Muscle layer of duodenum (tissue), 2 donors: ENCODE data around the gene LAMA3.

Experiments used
- H3K27ac ChIP-seq: one replicate; pipeline ENCODE4 v1.7.0; 2013; ENCODE audit warnings: mild to moderate bottlenecking, low read length
- H3K27me3 ChIP-seq: one replicate; pipeline ENCODE4 v1.7.0; 2013; ENCODE audit warnings: low read depth, mild to moderate bottlenecking, control low read depth, low read length
- H3K36me3 ChIP-seq, 2 donors: one replicate each; pipeline ENCODE4 v1.7.0; 2013; ENCODE audit warnings: low read length in 2 of 2, control low read depth in 1 of 2, mild to moderate bottlenecking in 1 of 2; ENCODE audit not compliant: insufficient read depth in 2 of 2, control insufficient read depth in 1 of 2
- H3K4me1 ChIP-seq, 2 donors: one replicate each; pipeline ENCODE4 v1.7.0; 2013; ENCODE audit warnings: low read length in 2 of 2, mild to moderate bottlenecking in 2 of 2, control low read depth in 1 of 2, moderate library complexity in 1 of 2; ENCODE audit not compliant: insufficient read depth in 2 of 2, control insufficient read depth in 1 of 2
- H3K4me3 ChIP-seq, 2 donors: one replicate each; pipeline ENCODE4 v1.7.0; 2013; ENCODE audit warnings: low read length in 2 of 2, low read depth in 1 of 2, mild to moderate bottlenecking in 1 of 2
- H3K9me3 ChIP-seq, 2 donors: one replicate each; pipeline ENCODE4 v1.7.0; 2013; ENCODE audit warnings: low read length in 2 of 2, control low read depth in 1 of 2, mild to moderate bottlenecking in 1 of 2; ENCODE audit not compliant: control insufficient read depth in 1 of 2
- donor health status: healthy.

The LAMA3 gene

DNA sequence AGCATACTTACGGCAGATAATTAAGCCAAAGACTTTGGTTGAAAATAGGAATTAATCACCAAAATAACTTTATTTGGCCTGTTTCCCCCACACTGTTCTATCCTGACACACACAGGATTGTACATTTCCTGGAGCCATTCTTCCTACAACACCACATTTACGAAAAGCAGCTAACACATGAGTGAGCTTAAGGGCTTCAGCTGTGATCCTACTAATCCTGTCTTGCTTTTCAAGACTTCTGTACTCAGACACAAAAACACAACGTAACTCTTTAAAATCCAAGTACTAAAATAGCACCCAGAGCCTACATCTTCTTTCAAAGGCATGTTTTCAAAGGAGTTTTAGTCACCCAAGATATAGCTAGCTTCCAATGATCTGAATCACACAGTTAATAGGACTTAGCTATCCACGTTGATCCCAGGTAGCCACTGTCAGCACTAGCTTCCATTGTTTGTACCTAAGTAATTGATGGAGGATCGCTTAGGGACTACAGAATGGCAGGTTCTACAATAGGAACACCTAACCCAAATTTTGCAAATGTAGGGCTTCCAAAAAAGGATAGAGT lies 282.5 kb downstream of the LAMA3 start:
- Histone ChIP-seq H3K27me3 (no peaks in the 10 kb centered on the region), H3K27ac (no peak overlapping the region), H3K9me3 (no peaks in the 10 kb centered on the region), H3K36me3 (no peaks in the 10 kb centered on the region), H3K4me1 (no peaks in the 10 kb centered on the region), H3K4me3 (no peak overlapping the region)

DNA sequence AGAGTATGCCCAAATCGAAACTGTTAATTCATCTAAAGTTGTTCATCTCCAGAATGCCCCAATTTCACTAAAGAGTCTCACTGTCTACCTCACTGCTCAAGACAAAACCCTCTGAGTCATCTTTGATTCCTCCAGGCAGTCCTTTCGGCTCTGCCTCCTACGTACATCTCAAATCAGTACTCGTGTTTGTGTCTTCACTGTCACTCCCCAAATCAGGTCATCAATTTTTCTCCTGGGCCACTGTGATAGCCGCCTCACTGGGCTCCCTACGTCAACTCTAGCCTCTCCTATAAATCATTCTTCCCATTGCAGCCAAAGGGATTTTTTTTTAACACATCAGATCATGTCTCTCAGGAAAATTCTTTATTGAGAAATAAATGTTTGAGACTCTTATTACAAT lies 283.2 kb downstream of the LAMA3 start:
- no peaks in the 10 kb centered on the region for H3K27me3 ChIP-seq
- H3K9me3 ChIP-seq = no peaks in the 10 kb centered on the region
- H3K4me3 ChIP-seq = no peak overlapping the region
- H3K36me3 ChIP-seq = no peaks in the 10 kb centered on the region
- no peak overlapping the region for H3K27ac ChIP-seq
- no peaks in the 10 kb centered on the region for H3K4me1 ChIP-seq

DNA sequence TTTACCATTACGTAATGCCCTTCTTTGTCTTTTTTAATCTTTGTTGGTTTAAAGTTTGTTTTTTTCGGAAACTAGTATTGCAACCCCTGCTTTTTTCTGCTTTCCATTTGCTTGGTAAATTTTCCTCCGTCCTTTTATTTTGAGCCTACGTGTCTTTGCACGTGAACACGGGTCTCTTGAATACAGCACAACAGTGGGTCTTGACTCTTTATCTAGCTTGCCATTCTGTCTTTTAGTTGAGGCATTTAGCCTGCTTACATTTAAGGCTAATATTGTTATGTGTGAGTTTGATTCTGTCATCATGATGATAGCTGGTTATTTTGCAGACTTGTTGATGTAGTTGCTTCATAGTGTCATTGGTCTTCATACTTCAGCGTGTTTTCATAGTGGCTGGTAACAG lies 287.9 kb downstream of the LAMA3 start:
- Histone ChIP-seq H3K36me3 (no peaks in the 10 kb centered on the region), H3K27me3 (no peaks in the 10 kb centered on the region), H3K4me1 (peaks cover 6 to 7% of the 10 kb centered on the region in 2 donors), H3K9me3 (no peaks in the 10 kb centered on the region), H3K4me3 (no peak overlapping the region), H3K27ac (no peak overlapping the region)

DNA sequence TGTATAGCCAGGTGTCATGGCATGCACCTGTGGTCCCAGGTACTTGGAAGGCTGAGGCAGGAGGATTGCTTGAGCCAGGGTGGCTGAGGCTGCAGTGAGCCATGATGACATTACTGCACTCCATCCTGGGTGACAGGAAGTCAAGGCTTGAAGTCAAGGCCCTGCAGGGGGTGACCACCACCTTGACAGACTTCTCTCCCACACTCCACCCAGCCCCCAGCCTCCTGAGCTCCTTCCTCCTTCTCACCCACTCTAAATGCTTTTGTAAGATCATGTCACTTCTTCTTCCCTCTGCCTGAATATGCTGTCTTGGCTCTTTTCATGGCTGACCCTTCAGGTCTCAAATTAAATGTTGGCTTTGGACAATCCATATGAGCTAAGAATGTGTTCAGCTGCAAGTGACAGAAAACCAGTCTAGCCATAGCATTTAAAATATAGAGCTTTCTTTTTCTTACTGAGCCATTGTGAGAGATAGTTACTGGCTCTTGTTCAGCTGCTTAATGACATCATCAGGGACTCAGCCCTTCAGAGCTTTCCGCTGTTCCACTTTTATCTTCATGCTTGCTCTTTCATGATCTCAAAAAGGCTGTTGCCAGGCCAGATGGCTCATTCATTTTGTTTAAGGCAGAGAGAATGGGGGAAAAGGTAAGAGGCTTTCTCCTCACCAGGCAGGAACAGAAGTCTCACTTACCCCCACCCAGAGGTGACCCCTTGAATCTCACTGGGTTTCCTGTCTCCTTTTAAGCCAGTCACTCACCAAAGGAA lies 288.6 kb downstream of the LAMA3 start:
- no peaks in the 10 kb centered on the region for H3K36me3 ChIP-seq
- no peak overlapping the region for H3K4me3 ChIP-seq
- H3K4me1 ChIP-seq = peaks cover 10% of the 10 kb centered on the region in 2 donors
- no peaks in the 10 kb centered on the region for H3K9me3 ChIP-seq
- no peaks in the 10 kb centered on the region for H3K27me3 ChIP-seq
- H3K27ac ChIP-seq = no peak overlapping the region

DNA sequence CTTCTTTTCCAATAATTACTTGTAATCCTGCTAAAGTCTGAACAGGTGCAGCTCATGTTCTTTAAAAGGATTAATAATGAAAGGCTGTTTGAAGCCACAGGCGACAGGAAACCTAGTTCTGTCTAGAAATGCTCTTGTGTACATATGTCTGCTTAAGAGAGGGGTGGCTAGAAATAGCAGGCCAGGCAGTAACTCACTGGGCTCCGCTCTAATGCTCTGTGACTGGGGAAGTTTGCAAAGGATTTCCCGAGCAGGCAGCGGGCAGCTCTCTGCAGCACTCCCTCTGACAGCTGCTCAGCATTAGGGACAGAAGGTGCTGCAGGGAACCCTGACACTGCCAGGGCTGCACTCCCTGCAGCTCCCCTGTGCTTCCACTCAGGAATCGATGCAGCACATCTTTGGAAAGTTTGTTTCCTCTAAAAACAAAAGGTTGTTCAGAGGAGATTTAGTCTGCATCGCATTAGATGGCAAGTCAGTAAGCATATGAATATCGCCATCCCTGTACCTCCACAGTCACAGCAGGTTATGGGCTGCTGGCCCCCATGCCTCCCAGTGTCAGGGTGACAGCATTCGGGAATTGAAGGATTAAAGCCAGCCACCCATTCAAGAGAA lies 292.2 kb downstream of the LAMA3 start:
- Histone ChIP-seq H3K4me3 (peak overlapping the region in 1 of 2 donors; percentile 4), H3K9me3 (no peaks in the 10 kb centered on the region), H3K36me3 (no peaks in the 10 kb centered on the region), H3K4me1 (peaks cover 10 to 14% of the 10 kb centered on the region in 2 donors), H3K27ac (peak overlapping the region; percentile 88), H3K27me3 (no peaks in the 10 kb centered on the region)

DNA sequence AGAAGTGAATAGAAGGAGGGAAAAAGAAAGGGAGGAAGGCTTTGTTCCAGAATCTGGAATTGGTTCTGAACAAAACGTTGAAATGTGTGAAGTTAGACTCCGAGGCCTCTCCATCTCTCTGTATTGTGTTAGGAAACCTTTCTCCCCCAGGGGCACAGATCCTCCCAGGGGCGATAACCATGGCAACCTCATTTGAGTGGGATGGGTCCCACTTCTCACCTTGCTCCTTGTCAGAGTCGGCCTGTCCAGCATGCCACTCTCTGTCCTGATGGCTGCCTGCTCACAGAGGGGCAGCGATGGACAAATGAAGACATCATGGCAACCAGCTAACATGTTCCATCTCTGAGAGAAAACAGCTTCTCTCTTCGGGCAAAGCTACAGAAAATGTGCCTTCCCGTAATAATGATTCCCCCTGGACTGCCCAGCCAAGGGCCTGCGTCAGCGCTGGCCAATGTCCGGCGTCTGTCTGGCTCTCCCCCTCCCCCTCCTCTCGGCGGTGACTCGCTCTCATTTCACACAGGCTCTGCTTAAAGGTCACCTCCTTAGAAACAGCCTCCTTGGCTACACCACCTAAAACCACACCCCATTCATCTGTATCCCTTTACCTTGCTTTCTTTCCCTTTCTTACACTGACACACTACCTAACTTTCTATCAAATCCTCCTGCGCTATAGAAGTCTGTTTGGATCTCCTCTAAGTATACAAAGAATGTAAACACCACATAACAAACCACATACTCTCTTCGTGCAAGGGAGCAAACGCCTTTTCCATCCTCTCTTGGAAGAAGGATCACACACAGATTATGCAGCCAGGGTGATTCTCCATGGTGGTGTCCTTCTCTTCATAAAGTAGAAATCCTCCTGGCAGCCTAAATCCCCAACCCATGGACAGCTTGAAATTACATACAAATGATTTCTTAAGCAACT lies 293.2 kb downstream of the LAMA3 start:
- H3K9me3 ChIP-seq = no peaks in the 10 kb centered on the region
- no peaks in the 10 kb centered on the region for H3K27me3 ChIP-seq
- peak overlapping the region; percentile 88 for H3K27ac ChIP-seq
- H3K4me3 ChIP-seq = peak overlapping the region; percentile 4 to 19
- H3K36me3 ChIP-seq = no peaks in the 10 kb centered on the region
- H3K4me1 ChIP-seq = peaks cover 10 to 14% of the 10 kb centered on the region in 2 donors

DNA sequence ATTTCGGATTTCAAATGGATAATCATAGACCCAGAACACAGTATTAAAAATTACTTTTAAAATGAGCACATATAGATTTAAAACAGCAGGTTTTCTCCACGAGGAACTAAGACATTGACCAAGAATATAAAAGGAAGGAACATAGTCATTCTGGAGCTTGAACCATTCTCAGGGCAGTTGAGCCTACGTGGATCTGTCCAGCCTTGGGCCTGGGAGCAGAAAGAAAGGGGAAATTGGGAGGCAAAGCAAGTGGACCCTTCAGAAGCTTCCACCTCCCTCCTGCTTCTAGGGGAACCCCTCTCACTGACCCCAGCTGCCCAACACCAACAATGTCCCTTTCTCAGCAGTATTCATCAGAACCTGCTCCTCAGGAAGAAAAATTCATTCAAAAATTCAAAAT lies 293.9 kb downstream of the LAMA3 start:
- Histone ChIP-seq H3K27me3 (no peaks in the 10 kb centered on the region), H3K4me3 (no peak overlapping the region), H3K4me1 (peaks cover 10 to 14% of the 10 kb centered on the region in 2 donors), H3K36me3 (no peaks in the 10 kb centered on the region), H3K9me3 (no peaks in the 10 kb centered on the region), H3K27ac (peak overlapping the region; percentile 88)

DNA sequence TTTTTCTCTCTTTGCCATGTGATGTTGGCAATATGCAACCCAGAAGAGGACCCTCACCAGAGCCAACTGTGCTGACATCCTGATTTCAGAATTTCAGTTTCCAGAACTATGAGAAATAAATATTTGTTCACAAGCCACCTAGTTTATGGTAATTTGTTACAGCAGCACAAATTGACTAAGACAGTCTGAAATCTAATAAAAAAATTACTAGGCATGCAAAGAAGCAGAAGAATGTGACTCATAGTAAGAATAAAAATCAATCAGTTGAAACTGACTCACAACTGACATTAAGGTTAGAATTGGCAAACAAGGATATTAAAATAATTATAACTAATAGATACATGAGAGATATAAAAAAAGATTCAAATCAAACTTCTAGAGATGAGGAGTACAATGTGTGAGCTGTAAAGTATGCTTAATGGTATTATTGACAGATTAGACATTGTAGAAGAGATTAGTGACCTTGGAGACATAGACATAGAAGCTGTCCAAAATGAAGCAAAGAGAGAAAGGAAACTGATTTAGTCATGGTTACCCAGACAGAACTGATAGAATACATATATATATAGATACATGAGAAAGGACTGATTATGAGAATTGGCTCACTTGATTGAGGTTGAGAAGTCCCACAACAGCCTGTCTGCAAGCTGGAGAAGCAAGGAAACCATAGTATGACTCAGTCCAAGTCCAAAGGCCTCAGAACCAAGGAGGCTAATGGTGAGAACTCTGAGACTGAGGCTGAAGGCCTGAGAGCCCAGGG lies 297.5 kb downstream of the LAMA3 start:
- no peaks in the 10 kb centered on the region for H3K9me3 ChIP-seq
- H3K4me1 ChIP-seq = peaks cover 6 to 10% of the 10 kb centered on the region in 2 donors
- H3K36me3 ChIP-seq = no peaks in the 10 kb centered on the region
- no peak overlapping the region for H3K4me3 ChIP-seq
- H3K27ac ChIP-seq = no peak overlapping the region
- no peaks in the 10 kb centered on the region for H3K27me3 ChIP-seq

DNA sequence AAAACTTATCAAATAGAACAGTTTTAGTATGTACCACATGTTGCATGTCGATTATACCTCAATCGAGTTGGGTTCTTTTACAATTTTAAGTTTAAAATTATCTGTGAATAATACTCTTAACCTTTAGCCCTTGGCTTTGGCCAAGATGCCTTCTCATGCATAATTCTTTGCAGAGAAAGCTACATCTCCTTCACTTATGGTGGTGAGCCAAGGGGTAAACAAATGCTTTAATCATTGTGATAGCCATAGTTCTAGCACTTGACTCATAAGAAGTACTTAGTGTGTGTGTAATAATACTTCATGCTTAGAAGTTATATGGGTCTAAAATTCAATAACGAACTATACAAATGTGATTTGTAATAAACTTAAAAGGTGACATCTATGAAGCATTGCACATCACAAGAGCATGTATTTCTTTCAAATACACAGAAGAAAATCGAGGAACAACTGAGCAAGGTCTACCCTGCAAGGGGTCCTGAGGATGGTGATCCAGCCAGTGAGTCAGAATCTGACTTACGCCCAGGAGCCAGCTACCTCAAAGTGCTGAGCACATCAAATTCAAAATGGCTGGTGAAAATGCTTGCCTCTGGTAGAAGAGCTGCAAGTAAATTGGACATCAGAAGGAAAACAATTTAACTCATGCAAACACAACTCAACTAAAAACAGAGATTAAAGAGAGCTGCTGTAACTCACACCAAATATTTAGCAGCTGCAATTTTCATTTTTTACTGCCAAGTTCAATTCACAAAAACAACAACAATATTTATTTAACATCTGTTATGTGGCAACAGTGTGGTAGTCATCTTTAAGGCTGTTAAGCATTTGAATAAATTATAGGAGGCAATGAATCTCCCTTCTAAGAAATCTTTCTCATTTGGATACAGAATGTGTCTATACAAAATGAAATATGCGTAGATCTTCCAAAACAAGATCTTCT lies 301.5 kb downstream of the LAMA3 start:
- Histone ChIP-seq H3K9me3 (no peaks in the 10 kb centered on the region), H3K4me1 (peaks cover 0 to 11% of the 10 kb centered on the region in 2 donors), H3K27me3 (no peaks in the 10 kb centered on the region), H3K4me3 (no peak overlapping the region), H3K27ac (no peak overlapping the region), H3K36me3 (no peaks in the 10 kb centered on the region)
